Pulmonary artery endothelial cell (primary cell): ENCODE measurements around the gene HOXB3. TPM values are rescaled to one million over a fixed set of nuclear protein-coding genes. Genes with fewer than 3 reads are reported as not detected.

ENCODE experiments used
- DNase-seq: peaks from one replicate; pipeline ENCODE4 v3.0.0-alpha.2; 2011; ENCODE audit warnings: low read depth, low spot score
- total RNA-seq: library from RNA; depleted of rRNA; stranded (reverse); fragments of >200 nt; gene quantifications from 2 replicates; pipeline ENCODE4 v1.2.3, GENCODE V29; 2014

HOXB3 gene
- total RNA-seq, 1 donor from 2014 or later, result 6.9 TPM

- DNase-seq, result no peak
These were observed 2.6 kb downstream of the HOXB3 start for GRCh38 chr17:48587276-48588073.

GRCh38 chr17:48586355-48587258 lies 3.4 kb downstream of the HOXB3 start:
- no peak for DNase-seq

- no peak for DNase-seq
These were observed 5.8 kb downstream of the HOXB3 start for GRCh38 chr17:48584223-48584741.

DNA sequence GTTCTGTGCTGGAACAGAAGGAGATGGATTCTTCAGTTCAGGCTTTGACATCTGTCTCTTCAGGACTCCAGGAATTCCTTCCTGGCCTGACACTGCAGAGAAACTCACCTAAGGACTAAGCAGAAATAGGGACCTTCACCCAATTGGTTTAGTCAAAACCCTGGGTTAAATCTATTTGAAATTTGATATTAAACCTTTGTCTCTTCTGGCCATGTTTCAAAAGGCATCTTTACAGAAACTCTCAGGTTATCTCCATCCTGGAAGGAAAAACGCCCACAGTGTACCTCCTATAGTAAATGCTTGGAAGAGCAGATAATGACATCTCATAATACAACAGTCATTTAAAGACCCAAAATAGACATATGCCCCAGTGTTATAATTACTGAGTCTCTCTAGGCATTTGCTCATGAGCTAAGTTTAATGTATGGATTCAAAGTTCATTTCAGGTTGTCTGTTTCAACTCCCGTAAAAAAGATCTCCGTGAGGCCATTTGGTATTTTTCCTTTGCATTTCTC lies 6.3 kb downstream of the HOXB3 start:
- DNase-seq, result no peak

- no peak for DNase-seq
These were observed 7.3 kb downstream of the HOXB3 start for GRCh38 chr17:48582750-48583069.

GRCh38 chr17:48579760-48580554 lies 10.1 kb downstream of the HOXB3 start:
- DNase-seq, result no peak

GRCh38 chr17:48579471-48579759 lies 10.6 kb downstream of the HOXB3 start:
- no peak for DNase-seq

GRCh38 chr17:48578616-48579470 lies 11.2 kb downstream of the HOXB3 start:
- no peak for DNase-seq

- peak; percentile 71 for DNase-seq
These were observed 12.0 kb downstream of the HOXB3 start, which contains the start of gene HOXB4 for GRCh38 chr17:48577946-48578615. Gene HOXB4 (minus strand): TSS chr17:48578350. CDS start chr17:48578319, 31 bp downstream.

GRCh38 chr17:48577330-48577945 lies 12.6 kb downstream of the HOXB3 start:
- no peak for DNase-seq

- no peak for DNase-seq
These were observed 13.3 kb downstream of the HOXB3 start for GRCh38 chr17:48576479-48577309.

GRCh38 chr17:48575673-48576478 lies 14.2 kb downstream of the HOXB3 start:
- no peak for DNase-seq

- no peak for DNase-seq
These were observed 14.9 kb downstream of the HOXB3 start for GRCh38 chr17:48575066-48575582.

DNA sequence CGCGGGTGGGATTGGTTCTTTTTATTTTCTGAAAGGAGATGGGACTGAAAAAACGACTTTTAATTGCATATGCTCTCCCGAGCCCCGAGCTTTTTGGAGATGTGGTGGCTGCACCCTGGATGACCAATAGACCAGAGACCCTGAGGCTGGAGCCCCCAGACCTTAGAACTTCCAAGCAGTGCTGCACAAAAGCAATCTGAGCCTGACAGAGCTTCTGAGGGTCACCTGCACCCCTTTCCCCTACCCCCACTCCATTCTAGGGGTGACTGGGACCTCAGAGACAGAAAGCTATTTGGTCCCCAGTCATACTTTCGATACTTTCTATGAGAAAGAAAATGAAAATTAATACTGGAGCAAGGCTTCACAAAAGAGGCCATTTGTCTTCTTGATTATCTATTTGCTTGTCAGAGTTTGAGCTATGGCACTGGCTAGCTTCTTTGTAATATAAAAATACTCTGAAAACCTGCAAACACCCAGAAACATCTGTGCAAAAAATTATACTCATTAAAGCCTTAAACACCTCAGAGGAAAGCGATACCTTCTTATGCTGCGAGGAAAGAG lies 15.5 kb downstream of the HOXB3 start:
- no peak for DNase-seq

GRCh38 chr17:48571826-48572417 lies 18.1 kb downstream of the HOXB3 start:
- DNase-seq, result no peak

DNA sequence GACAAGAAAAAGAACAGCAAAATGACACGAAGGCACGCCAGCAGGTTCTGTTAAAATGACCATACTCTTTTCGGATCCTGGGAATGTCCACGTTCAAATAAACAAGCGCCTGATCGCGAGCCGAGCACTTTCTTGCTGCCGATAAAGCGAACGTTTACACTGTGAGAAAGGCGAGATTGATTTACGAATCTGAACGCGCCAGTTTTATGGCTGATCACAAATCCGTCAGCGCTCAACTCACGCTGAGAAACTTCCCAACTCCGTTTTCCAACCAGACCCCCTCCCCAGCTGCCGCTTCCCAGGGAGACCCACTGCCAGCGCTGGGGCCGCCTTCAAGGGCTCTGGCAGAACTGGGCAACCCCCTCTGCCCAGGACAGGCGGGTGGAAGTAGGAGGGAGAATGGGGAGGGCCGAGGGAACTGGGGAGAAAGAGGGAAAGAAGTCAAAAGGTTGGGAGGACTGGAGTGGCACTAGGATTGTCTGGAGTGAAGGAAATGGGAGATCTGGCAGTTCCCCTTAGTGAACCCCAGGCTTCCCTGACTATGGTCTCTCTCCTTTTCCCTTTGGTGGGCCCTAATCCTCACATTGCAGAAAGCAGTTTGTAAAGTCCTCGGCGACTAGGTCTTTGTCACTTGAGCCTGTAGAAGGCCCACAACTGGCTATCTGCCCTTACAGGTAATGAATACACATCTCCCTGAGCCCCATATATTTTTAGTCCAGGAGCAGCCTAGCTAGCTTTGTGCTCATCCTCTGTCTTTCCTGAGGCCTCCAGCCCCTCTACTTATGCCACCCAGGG lies 18.8 kb downstream of the HOXB3 start:
- DNase-seq, result no peak
